ENCODE data around the gene DGAT2. TPM values are rescaled to one million over a fixed set of nuclear protein-coding genes. Genes with fewer than 3 reads are reported as not detected.

DGAT2 gene
- total RNA-seq, 1 donor from 2014 or later, result 2.6 TPM

- no peak overlapping the region for H3K4me3 ChIP-seq (ENCODE audit: low read depth, low read length)
- DNase-seq (ENCODE audit: low read depth) (no peak), FAIRE-seq (no peak)
- no peak for TF ChIP-seq CTCF (IDR thresholded peaks at IDR 0.05; ENCODE audit: insufficient read depth, low read length, severe bottlenecking)
- peaks cover 1% of the 10 kb centered on the region for H3K36me3 ChIP-seq (ENCODE audit: control insufficient read depth, insufficient read depth, low read length)
- no peaks in the 10 kb centered on the region for H3K27me3 ChIP-seq (ENCODE audit: control insufficient read depth, insufficient read depth, low read length)
These were observed 20.9 kb downstream of the DGAT2 start for GRCh38 chr11:75789521-75789920.

- Histone ChIP-seq H3K36me3 (ENCODE audit: control insufficient read depth, insufficient read depth, low read length) (no peaks in the 10 kb centered on the region), H3K4me3 (ENCODE audit: low read depth, low read length) (no peak overlapping the region), H3K27me3 (ENCODE audit: control insufficient read depth, insufficient read depth, low read length) (no peaks in the 10 kb centered on the region)
- FAIRE-seq (no peak), DNase-seq (ENCODE audit: low read depth) (peak; percentile 81)
- no peak for TF ChIP-seq CTCF (IDR thresholded peaks at IDR 0.05; ENCODE audit: insufficient read depth, low read length, severe bottlenecking)
These were observed 22.4 kb downstream of the DGAT2 start for GRCh38 chr11:75790986-75791385.

- H3K27me3 ChIP-seq (ENCODE audit: control insufficient read depth, insufficient read depth, low read length), result no peaks in the 10 kb centered on the region
- no peak for DNase-seq (ENCODE audit: low read depth)
- no peak for TF ChIP-seq CTCF (IDR thresholded peaks at IDR 0.05; ENCODE audit: insufficient read depth, low read length, severe bottlenecking)
- FAIRE-seq, result no peak
- H3K4me3 ChIP-seq (ENCODE audit: low read depth, low read length), result no peak overlapping the region
- peaks cover 1% of the 10 kb centered on the region for H3K36me3 ChIP-seq (ENCODE audit: control insufficient read depth, insufficient read depth, low read length)
These were observed 23.7 kb downstream of the DGAT2 start for GRCh38 chr11:75792127-75792731.

- H3K27me3 ChIP-seq (ENCODE audit: control insufficient read depth, insufficient read depth, low read length), result no peaks in the 10 kb centered on the region
- DNase-seq (ENCODE audit: low read depth) (no peak), FAIRE-seq (peak; percentile 36)
- no peak for TF ChIP-seq CTCF (IDR thresholded peaks at IDR 0.05; ENCODE audit: insufficient read depth, low read length, severe bottlenecking)
- H3K36me3 ChIP-seq (ENCODE audit: control insufficient read depth, insufficient read depth, low read length), result peaks cover 1% of the 10 kb centered on the region
- no peak overlapping the region for H3K4me3 ChIP-seq (ENCODE audit: low read depth, low read length)
These were observed 24.6 kb downstream of the DGAT2 start for GRCh38 chr11:75792997-75793800.

- Histone ChIP-seq H3K27me3 (ENCODE audit: control insufficient read depth, insufficient read depth, low read length) (no peaks in the 10 kb centered on the region), H3K4me3 (ENCODE audit: low read depth, low read length) (no peak overlapping the region), H3K36me3 (ENCODE audit: control insufficient read depth, insufficient read depth, low read length) (peaks cover 2% of the 10 kb centered on the region)
- DNase-seq (ENCODE audit: low read depth) (no peak), FAIRE-seq (peak; percentile 7)
- no peak for TF ChIP-seq CTCF (IDR thresholded peaks at IDR 0.05; ENCODE audit: insufficient read depth, low read length, severe bottlenecking)
These were observed 25.4 kb downstream of the DGAT2 start for GRCh38 chr11:75793966-75794365.
